GM19455 (cell line): ENCODE measurements around the gene HDAC8.
A peak's percentile ranks its signal among the peaks of the same experiment; 100 is the strongest.
"Not testable (repeated sequence)": the region's sequence is repeated elsewhere in the genome, so short reads cannot be mapped to it uniquely, and the experiment has no call there.

ENCODE experiments used
- ATAC-seq: cut with Tn5 transposase; IDR thresholded peaks from one replicate; pipeline ENCODE4 v1.9.1; 2021; ENCODE audit not compliant: unreplicated experiment

HDAC8 gene

DNA sequence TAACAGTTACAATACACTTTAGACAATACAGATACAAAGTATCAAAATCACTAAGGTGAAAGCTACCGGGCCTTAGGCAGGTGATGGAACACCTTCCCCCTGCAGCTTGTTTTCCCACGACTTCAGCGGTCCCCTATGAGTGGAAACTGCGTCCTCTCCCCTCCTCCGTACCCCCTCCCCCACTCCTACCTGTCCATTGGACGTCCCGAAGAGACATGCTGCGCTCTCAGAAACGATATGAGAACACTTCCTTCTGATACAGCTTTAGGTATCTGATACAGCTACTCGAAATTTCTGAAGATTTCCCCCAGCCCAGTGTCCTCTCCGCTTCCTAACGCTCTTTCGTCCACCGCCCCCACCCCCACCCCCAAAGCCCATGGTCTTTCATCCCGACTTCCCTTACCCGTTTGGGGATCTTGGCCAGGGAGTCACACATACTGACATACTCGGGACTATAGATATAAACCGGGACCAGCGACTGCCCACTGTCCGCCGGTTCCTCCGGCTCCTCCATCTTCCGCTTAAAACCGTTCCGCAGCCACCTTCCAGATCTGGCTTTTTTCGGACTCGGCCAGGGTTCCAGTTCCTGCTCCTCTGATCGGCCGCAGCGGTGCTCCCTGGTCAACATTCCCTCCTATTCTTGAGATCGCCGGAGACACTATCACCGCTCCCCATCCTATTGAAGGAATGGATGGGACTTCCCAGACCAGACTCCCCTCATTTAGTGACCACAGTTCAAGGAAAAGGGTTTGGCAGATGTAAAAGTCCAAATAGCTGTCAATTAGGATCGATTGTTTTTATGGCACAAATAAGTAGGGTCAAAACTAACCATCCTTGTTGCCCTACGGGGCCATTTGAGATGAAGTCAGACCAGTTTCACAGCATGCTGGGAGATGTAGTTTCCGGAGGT is at the start of gene HDAC8:
Gene HDAC8 (minus strand): TSS at position 596 of the 910 bp plus-strand sequence. CDS start 82 bp downstream, at position 514.
- peak; percentile 99 for ATAC-seq

DNA sequence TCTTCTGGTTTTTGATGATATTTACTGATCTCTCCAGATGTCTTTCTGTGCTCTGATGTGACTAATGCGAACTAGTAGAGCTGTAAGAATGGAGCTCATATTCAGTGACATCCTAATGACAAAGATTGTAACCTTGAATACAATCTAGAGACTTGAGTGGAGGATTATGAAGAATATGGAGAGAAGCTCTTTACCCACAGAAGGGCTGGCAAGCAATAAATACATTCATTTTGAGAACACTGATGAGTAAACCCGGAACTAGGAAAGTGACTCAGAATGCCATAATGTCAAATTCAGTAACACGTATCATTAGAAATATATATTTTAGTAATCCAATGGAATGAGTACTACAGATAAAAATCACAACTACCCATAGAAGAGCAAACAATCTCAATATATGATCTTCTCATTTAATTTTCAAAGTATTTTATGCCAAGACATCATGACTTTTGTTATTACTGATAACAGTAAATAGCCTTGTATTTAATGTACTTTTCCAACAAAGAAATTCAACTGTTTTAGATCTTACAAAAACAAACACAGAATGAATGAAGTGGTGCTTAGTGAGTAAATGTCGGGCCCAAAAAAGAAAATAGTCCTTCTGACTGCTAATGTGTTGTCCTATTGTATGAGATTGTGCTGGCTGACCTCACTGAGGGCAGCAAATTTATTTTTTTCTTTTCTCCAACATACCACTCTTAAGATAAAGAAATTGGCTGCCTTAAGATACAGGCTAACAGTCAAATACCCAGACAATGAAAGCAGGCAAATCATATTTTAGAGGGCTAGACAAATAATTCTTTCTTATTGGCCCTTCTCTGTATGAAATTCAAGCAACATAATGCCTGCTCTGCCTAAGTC is 49.2 kb upstream of the HDAC8 start:
- peak; percentile 81 for ATAC-seq

GRCh38 chrX:72621163-72621562 is 48.5 kb upstream of the HDAC8 start:
- ATAC-seq: no peak

GRCh38 chrX:72620550-72621145 is 48.0 kb upstream of the HDAC8 start:
- ATAC-seq: no peak

GRCh38 chrX:72609313-72609712 is 36.7 kb upstream of the HDAC8 start:
- no peak for ATAC-seq

GRCh38 chrX:72604705-72605104 is 32.1 kb upstream of the HDAC8 start:
- no peak for ATAC-seq

- no peak for ATAC-seq
Measured at GRCh38 chrX:72604112-72604511, 31.5 kb upstream of the HDAC8 start.

DNA sequence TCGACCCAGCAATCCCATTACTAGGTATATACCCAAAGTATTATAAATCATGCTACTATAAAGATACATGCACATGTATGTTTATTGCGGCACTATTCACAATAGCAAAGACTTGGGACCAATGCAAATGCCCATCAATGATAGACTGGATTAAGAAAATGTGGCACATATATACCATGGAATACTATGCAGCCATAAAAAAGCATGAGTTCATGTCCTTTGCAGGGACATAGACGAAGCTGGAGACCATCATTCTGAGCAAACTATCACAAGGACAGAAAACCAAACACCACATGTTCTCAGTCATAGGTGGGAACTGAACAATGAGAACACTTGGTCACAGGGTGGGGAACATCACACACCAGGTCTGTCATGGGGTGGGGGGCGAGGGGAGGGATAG is 18.4 kb upstream of the HDAC8 start:
- not testable (repeated sequence) for ATAC-seq

GRCh38 chrX:72584163-72584562 is 11.5 kb upstream of the HDAC8 start:
- ATAC-seq: no peak

DNA sequence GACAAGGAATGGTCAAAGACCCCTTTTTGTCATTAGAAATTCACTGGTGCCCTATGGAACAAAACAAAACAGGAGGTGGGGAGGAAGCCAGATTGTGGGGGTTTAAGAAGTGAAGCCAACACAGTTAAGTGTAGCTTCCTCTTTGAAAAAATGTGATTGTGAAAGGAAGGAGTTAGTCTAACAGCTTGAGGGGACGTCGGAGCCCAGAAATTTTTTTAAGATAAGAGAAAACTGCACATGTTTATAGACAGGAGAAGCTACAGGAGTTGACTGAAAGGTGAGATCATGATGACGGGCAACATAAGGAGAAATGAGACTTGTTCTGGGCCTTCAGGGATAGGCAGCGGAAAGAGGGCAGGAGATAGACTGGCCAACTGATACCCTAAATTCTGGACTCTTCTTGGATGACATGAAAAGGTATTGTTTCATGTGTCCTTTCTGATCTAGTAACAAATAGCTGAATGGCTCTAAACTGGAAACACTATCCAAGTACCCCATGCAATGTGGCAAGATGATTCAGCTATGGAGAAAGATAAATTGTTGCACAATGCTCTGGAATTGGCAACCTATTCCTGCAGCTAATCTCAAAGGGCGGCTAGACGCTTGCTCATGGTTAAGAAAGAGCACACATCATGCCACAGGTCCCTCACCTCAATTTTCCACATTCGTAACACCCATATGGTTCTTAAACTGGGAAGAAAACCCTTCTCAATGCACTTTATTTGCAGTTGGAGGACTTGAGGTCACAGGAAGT is 3.7 kb upstream of the HDAC8 start:
- ATAC-seq: no peak

DNA sequence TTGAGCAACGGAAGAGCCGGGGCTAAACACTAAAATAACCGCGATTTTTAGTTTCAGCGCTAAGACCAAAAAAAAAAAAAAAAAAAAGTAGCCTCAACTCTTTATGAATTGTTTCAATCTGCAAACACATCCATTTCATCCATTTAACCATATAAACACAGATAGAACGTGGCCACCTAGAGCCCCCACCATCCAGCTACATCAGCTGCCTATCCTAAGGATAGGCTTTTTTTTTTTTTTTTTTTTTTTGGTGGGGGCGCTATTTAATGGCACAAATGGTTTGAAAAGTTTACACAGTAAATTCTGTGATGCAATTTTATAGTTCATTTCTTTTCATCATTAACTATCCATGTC is 492 bp upstream of the HDAC8 start:
- ATAC-seq: peak; percentile 38

- no peak for ATAC-seq
Measured at GRCh38 chrX:72569786-72570185, 2.9 kb downstream of the HDAC8 start.

DNA sequence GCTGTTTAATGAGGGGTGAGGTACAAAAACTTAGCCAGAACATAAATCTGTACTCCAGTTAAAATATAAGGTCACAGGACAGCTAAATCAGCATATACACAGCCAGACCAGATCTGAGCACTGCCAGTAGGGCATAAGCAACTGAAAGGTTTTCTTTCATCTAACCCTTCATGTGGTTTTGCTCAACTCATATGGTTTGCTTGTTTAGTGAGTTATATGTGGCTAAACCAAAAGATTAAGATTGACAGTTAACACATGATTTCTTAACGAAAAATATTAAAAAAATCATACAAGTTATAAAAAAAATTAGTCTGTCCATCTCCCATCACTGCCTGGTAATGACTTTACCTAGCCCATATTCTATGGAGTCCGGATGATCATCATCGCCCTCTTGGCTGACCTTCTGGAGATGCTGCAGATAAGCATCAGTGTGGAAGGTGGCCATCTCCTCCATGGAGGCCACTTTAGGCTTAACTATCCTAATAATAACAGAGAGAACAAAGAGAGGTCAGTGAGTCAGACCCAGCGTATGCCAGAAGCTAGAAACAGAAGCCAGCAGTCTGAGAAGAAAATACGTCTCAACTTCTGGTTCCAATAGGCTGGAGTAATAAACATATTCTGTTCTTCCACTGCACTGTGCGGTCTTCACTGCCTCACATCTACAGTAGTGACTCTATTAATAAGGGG is 4.1 kb downstream of the HDAC8 start:
- ATAC-seq: no peak

- no peak for ATAC-seq
Measured at GRCh38 chrX:72566448-72566847, 6.2 kb downstream of the HDAC8 start.

- not testable (repeated sequence) for ATAC-seq
Measured at GRCh38 chrX:72559655-72560054, 13.0 kb downstream of the HDAC8 start.

- no peak for ATAC-seq
Measured at GRCh38 chrX:72554448-72555140, 18.0 kb downstream of the HDAC8 start.

DNA sequence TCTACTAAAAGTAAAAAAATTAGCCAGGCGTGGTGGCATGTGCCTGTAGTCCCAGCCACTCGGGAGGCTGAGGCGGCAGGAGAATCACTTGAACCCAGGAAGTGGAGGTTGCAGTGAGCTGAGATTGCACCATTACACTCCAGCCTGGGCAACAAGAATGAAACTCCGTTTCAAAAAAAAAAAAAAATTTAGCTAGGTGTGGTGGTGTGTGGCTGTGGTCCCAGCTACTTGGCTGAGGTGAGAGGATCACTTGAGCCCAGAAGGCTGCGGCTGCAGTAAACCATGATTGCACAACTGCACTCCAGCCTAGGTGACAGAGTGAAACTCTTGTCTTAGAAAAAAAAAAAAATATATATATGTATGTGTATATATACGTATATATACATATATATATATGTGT is 20.2 kb downstream of the HDAC8 start:
- not testable (repeated sequence) for ATAC-seq

DNA sequence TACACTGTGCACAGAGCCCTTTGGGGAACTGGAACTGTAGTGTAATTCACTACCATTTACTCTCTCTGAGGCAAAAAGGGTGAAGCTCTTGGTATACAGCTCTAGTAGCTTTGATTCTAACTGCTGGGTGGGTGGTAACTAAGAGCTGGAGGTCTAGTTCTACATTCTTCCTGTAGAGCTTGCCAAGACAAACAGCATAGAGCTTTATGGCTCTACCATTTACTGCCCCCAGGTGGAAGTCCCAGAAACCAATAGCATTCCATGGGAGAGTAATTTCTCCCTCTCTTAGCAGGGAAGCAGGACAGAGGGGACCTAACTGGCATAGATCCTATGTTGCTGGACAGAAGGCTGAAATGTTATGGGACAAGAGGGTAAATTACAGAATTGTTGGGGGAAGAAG is 26.7 kb downstream of the HDAC8 start:
- no peak for ATAC-seq

GRCh38 chrX:72540318-72540717 is 32.3 kb downstream of the HDAC8 start:
- no peak for ATAC-seq

GRCh38 chrX:72539822-72540221 is 32.8 kb downstream of the HDAC8 start:
- no peak for ATAC-seq
